OCI-LY7 (cell line): ENCODE measurements around the gene RPS8. TPM values are rescaled to one million over a fixed set of nuclear protein-coding genes. Genes with fewer than 3 reads are reported as not detected.

Experiments used
- BruUV-seq: library from RNA; stranded (reverse); fragments of 400-500 nt; replicated peaks from 2 replicates; lab custom pipeline; 2021; lab: Mats Ljungman, UMichigan
- CTCF ChIA-PET: fragments of 300-600 bp; sonication (Branson Sonifier 250); formaldehyde crosslinking; loops from one replicate; lab custom pipeline; 2022; ENCODE audit warnings: antibody characterized with exemption; ENCODE audit not compliant: unreplicated experiment; lab: Charles Lee
- POLR2A ChIA-PET: fragments of 300-600 bp; sonication (Branson Sonifier 250); formaldehyde crosslinking; loops from one replicate; lab custom pipeline; 2022; ENCODE audit warnings: antibody characterized with exemption; lab: Charles Lee
- DNase-seq: peaks from one replicate; pipeline ENCODE4 v3.0.0-alpha.2; 2015; ENCODE audit warnings: low spot score
- H2AFZ ChIP-seq: fragments of 200-600 bp; sonication (generic), shearing (Covaris generic); 2 replicates; pipeline ENCODE4 v1.6.1; 2014; ENCODE audit warnings: mild to moderate bottlenecking, antibody characterized with exemption, low read length, moderate library complexity
- H3K27ac ChIP-seq: fragments of 200-600 bp; sonication (generic); 2 replicates; pipeline ENCODE4 v1.5.1; 2014; ENCODE audit warnings: mixed run types, low read depth, mild to moderate bottlenecking, moderate library complexity, low read length, inconsistent platforms; ENCODE audit not compliant: poor library complexity, severe bottlenecking
- H3K36me3 ChIP-seq: fragments of 200-600 bp; sonication (generic); 2 replicates; pipeline ENCODE4 v1.6.1; 2014; ENCODE audit warnings: mild to moderate bottlenecking, antibody characterized with exemption, low read length, moderate library complexity, mixed read lengths; ENCODE audit not compliant: insufficient read depth
- H3K4me1 ChIP-seq: fragments of 200-600 bp; sonication (generic); 2 replicates; pipeline ENCODE4 v1.5.1; 2014; ENCODE audit warnings: mild to moderate bottlenecking, low read length; ENCODE audit not compliant: insufficient read depth, poor library complexity, severe bottlenecking
- H3K4me2 ChIP-seq: fragments of 200-600 bp; sonication (generic); 2 replicates; pipeline ENCODE4 v1.6.1; 2014; ENCODE audit warnings: mild to moderate bottlenecking, low read length
- H3K4me3 ChIP-seq: fragments of 200-600 bp; sonication (generic); 2 replicates; pipeline ENCODE4 v1.5.1; 2014; ENCODE audit warnings: mild to moderate bottlenecking, low read depth, low read length; ENCODE audit not compliant: poor library complexity, severe bottlenecking
- H3K79me2 ChIP-seq: fragments of 200-600 bp; sonication (generic); 2 replicates; pipeline ENCODE4 v1.6.1; 2016; ENCODE audit warnings: low read depth, mild to moderate bottlenecking, low read length, moderate library complexity, mixed read lengths; ENCODE audit not compliant: insufficient read depth
- H3K9me2 ChIP-seq: fragments of 200-600 bp; sonication (generic); 2 replicates; pipeline ENCODE4 v1.6.1; 2016; ENCODE audit warnings: mild to moderate bottlenecking, low read length, mixed read lengths; ENCODE audit not compliant: insufficient read depth
- H3K9me3 ChIP-seq: fragments of 200-600 bp; sonication (generic); 2 replicates; pipeline ENCODE4 v1.6.1; 2014; ENCODE audit warnings: mild to moderate bottlenecking, mixed run types, low read length, mixed read lengths
- H4K20me1 ChIP-seq: fragments of 200-600 bp; sonication (generic); 2 replicates; pipeline ENCODE4 v1.6.1; 2014; ENCODE audit warnings: mild to moderate bottlenecking, antibody characterized with exemption, low read length, moderate library complexity, mixed read lengths; ENCODE audit not compliant: insufficient read depth
- EZH2phosphoT487 ChIP-seq: fragments of 200-600 bp; sonication (generic); IDR thresholded peaks from 2 replicates; pipeline ENCODE4 v1.6.1; 2018; ENCODE audit warnings: low read depth, borderline replicate concordance, mild to moderate bottlenecking, mixed run types, antibody characterized with exemption, low read length, moderate library complexity, mixed read lengths
- intact Hi-C: fragments of 100-400 bp; cut with micrococcal nuclease; formaldehyde crosslinking; loops from one replicate; pipeline ENCODE4 v1.10.0; 2022; ENCODE audit not compliant: unreplicated experiment
- total RNA-seq, 2 experiments: library from RNA; depleted of rRNA in 1 of 2; stranded (reverse); fragments of >200 nt in 1 of 2; shearing (Covaris generic) in 1 of 2; gene quantifications; 2 replicates each; pipeline ENCODE4 v1.2.3, GENCODE V29; 2014 to 2022
- TF ChIP-seq, protein P1 (sequence below): fragments of 200-600 bp; sonication (generic); conservative IDR thresholded peaks from 2 replicates; pipeline ENCODE4 v1.5.1; 2014; ENCODE audit warnings: mild to moderate bottlenecking, antibody characterized with exemption, low read length, moderate library complexity, mixed read lengths

The RPS8 gene
- total RNA-seq, 2 experiments from 2014 or later, result 2,707 to 4,355 TPM

DNA sequence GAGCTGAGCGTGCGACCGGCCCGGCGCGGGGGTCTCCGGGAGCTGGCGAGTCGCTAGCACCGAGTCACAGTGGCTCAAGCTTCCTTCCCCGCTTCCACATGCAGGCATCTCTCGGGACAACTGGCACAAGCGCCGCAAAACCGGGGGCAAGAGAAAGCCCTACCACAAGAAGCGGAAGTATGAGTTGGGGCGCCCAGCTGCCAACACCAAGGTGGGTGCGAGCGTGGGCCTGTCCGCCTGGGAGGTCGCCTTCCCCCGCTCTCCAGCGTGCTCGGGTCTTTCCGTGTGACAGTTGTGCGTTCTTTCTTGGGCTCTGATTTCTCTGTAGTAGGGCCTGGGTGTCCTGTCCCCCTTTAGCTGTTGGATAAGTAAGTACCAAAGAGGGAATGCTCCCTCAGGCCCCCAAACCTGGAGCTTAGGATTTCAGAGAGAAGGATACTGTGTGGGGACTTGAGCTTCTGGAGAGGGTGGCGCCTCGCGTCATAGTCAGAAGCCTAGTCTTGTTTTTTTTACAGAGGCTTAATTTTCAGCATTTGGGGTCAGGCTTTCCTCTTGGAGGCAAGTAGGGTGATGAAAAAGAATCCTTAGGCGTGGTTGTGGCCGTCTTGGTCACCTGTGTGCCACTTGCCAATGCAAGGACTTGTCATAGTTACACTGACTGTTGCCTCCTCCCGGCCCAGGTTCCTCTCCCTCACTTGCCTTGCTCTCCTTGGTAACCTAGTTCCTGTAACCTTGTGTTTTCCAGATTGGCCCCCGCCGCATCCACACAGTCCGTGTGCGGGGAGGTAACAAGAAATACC is 790 bp downstream of the RPS8 start:
- peaks cover 54% of the 10 kb centered on the region for H3K79me2 ChIP-seq

DNA sequence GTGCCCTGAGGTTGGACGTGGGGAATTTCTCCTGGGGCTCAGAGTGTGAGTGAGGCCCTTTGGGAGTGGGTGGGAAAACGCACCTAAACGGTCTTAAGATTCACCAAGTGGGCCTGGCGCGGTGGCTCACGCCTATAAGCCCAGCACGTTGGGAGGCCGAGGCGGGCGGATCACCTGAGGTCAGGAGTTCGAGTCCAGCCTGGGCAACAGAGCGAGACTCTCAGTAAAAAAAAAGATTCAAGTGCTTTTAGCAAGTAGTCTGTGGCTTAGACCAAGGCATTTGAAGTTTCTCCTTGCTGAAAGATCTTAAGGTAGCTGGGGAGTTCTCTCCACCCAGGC is 1.4 kb downstream of the RPS8 start:
- Histone ChIP-seq H3K4me1 (peaks cover 32% of the 10 kb centered on the region), H3K79me2 (peaks cover 54% of the 10 kb centered on the region), H3K36me3 (peaks cover 62% of the 10 kb centered on the region), H3K4me2 (peak overlapping the region; percentile 93), H4K20me1 (peaks cover 10% of the 10 kb centered on the region), H3K4me3 (peak overlapping the region; percentile 99), H3K9me3 (no peaks in the 10 kb centered on the region), H3K27ac (peak overlapping the region; percentile 68), H3K9me2 (no peaks in the 10 kb centered on the region), H2AFZ (no peak overlapping the region)
- CTCF ChIA-PET, result interaction anchor here (0.6 to 1.0 kb wide), 2 partner anchors 8 to 48 kb away, joined by 3 to 4 read pairs; no protein-coding TSS in a partner anchor
- BruUV-seq, result no TSS peak
- no peak for TF ChIP-seq EZH2phosphoT487
- TF ChIP-seq, protein P1, sequence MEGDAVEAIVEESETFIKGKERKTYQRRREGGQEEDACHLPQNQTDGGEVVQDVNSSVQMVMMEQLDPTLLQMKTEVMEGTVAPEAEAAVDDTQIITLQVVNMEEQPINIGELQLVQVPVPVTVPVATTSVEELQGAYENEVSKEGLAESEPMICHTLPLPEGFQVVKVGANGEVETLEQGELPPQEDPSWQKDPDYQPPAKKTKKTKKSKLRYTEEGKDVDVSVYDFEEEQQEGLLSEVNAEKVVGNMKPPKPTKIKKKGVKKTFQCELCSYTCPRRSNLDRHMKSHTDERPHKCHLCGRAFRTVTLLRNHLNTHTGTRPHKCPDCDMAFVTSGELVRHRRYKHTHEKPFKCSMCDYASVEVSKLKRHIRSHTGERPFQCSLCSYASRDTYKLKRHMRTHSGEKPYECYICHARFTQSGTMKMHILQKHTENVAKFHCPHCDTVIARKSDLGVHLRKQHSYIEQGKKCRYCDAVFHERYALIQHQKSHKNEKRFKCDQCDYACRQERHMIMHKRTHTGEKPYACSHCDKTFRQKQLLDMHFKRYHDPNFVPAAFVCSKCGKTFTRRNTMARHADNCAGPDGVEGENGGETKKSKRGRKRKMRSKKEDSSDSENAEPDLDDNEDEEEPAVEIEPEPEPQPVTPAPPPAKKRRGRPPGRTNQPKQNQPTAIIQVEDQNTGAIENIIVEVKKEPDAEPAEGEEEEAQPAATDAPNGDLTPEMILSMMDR, result no peak
- POLR2A ChIA-PET, result interaction anchor here (1.0 to 4.4 kb wide), 6 partner anchors 7 to 64 kb away, joined by 5 to 33 read pairs (median 16); partner anchors contain the start of gene RNU5D-1
- intact Hi-C loops, result no loop called here
- DNase-seq, result no peak

More for the DNA sequence above, 790 bp downstream of the RPS8 start:
- TSS peak; percentile 66 for BruUV-seq
- TF ChIP-seq, protein P1, result no peak
- no peak for TF ChIP-seq EZH2phosphoT487
- peak; percentile 51 for DNase-seq
- Histone ChIP-seq H3K4me3 (peak overlapping the region; percentile 99), H3K4me1 (peaks cover 32% of the 10 kb centered on the region), H3K27ac (peak overlapping the region; percentile 68), H3K36me3 (peaks cover 56% of the 10 kb centered on the region), H4K20me1 (peaks cover 10% of the 10 kb centered on the region), H3K9me3 (no peaks in the 10 kb centered on the region), H3K4me2 (peak overlapping the region; percentile 93), H3K9me2 (no peaks in the 10 kb centered on the region), H2AFZ (no peak overlapping the region)
- intact Hi-C loops, result loop anchor here (2.0 kb wide), 2 partner anchors 37 to 45 kb away; partner anchors contain the start of genes KIF2C and RNU5D-1
- POLR2A ChIA-PET, result interaction anchor here (0.9 to 4.4 kb wide), 11 partner anchors 8 to 91 kb away, joined by 3 to 33 read pairs (median 9); partner anchors contain the start of gene RNU5D-1
- CTCF ChIA-PET, result interaction anchor here (0.5 to 1.0 kb wide), 4 partner anchors 9 to 47 kb away, joined by 3 to 4 read pairs (median 3); partner anchors contain the start of gene BEST4
